H1 (cell line): ENCODE results near the gene PLEKHH2. TPM values are rescaled to one million over a fixed set of nuclear protein-coding genes. Genes with fewer than 3 reads are reported as not detected.

ENCODE experiments used
- CTCF ChIA-PET: fragments of 300-600 bp; sonication (Branson Sonifier 250); formaldehyde crosslinking; loops from one replicate; lab custom pipeline; 2021; ENCODE audit not compliant: partially characterized antibody; lab: Charles Lee
- POLR2A ChIA-PET: fragments of 300-600 bp; sonication (Branson Sonifier 250); formaldehyde crosslinking; loops from one replicate; lab custom pipeline; 2021; ENCODE audit warnings: inconsistent platforms; ENCODE audit not compliant: partially characterized antibody; lab: Charles Lee
- DNase-seq, 2 experiments: peaks; one replicate each; pipeline versions ENCODE4 v3.0.0 to v3.0.0-alpha.2; 2010 to 2022; ENCODE audit warnings: low spot score in 2 of 2, low read depth in 1 of 2, mixed read lengths in 1 of 2
- FAIRE-seq: peaks from 2 replicates; lab custom pipeline; 2011; peaks lifted over from hg19 to GRCh38; lab: Jason Lieb, UNC
- H2AFZ ChIP-seq: 2 replicates; pipeline ENCODE4 v1.8.1; 2012; ENCODE audit warnings: low read length, inconsistent platforms
- H2AK5ac ChIP-seq: 2 replicates; pipeline ENCODE4 v1.6.1; 2013; ENCODE audit warnings: low read depth, low read length
- H2BK120ac ChIP-seq: replicated peaks from 2 replicates; pipeline ENCODE3; 2013; ENCODE audit warnings: low read depth, low read length, inconsistent platforms
- H2BK12ac ChIP-seq: 2 replicates; pipeline ENCODE4 v1.6.1; 2013; ENCODE audit warnings: low read depth, low read length
- H2BK15ac ChIP-seq: 2 replicates; pipeline ENCODE4 v1.6.1; 2013; ENCODE audit warnings: low read length
- H2BK20ac ChIP-seq: 2 replicates; pipeline ENCODE4 v1.6.1; 2013; ENCODE audit warnings: low read length
- H2BK5ac ChIP-seq: 2 replicates; pipeline ENCODE4 v1.6.1; 2013; ENCODE audit warnings: low read depth, low read length
- H3K14ac ChIP-seq: 2 replicates; pipeline ENCODE4 v1.6.1; 2013; ENCODE audit warnings: inconsistent platforms; ENCODE audit not compliant: insufficient read length
- H3K18ac ChIP-seq: 2 replicates; pipeline ENCODE4 v1.6.1; 2013; ENCODE audit warnings: low read length; ENCODE audit errors: extremely low read depth
- H3K23ac ChIP-seq: 2 replicates; pipeline ENCODE4 v1.6.1; 2013; ENCODE audit warnings: inconsistent platforms; ENCODE audit not compliant: insufficient read length
- H3K23me2 ChIP-seq: 2 replicates; pipeline ENCODE4 v1.6.1; 2013; ENCODE audit warnings: low read depth, low read length
- H3K27ac ChIP-seq: 2 replicates; pipeline ENCODE4 v1.6.1; 2011; ENCODE audit warnings: low read depth, low read length, inconsistent platforms
- H3K27me3 ChIP-seq, 4 experiments: replicated peaks in 1 of 4; 1 replicate in 1 of 4; 2 replicates in 3 of 4; pipeline versions ENCODE4 v1.6.1 to v1.8.1; 2011 to 2013; ENCODE audit warnings: low read length in 3 of 4, mild to moderate bottlenecking in 3 of 4, inconsistent platforms in 2 of 4, mixed read lengths in 2 of 4, moderate library complexity in 1 of 4; ENCODE audit not compliant: control insufficient read depth in 3 of 4, insufficient read depth in 3 of 4; ENCODE audit errors: extremely low read depth in 1 of 4
- H3K36me3 ChIP-seq, 4 experiments: 2 replicates each; pipeline versions ENCODE4 v1.6.1 to v1.8.1; 2011 to 2013; ENCODE audit warnings: mild to moderate bottlenecking in 4 of 4, low read length in 3 of 4, moderate library complexity in 2 of 4, control low read depth in 1 of 4, inconsistent platforms in 1 of 4; ENCODE audit not compliant: insufficient read depth in 4 of 4, control insufficient read depth in 2 of 4
- H3K4ac ChIP-seq: replicated peaks from 2 replicates; pipeline ENCODE3; 2013; ENCODE audit warnings: low read length, low read depth, mixed read lengths, inconsistent platforms; ENCODE audit not compliant: insufficient read length
- H3K4me1 ChIP-seq, 4 experiments: replicated peaks in 1 of 4; 1 replicate in 1 of 4; 2 replicates in 3 of 4; pipeline versions ENCODE4 v1.6.1 to v1.8.1; 2011 to 2013; ENCODE audit warnings: low read length in 3 of 4, inconsistent platforms in 2 of 4, mixed read lengths in 1 of 4; ENCODE audit not compliant: insufficient read depth in 4 of 4, control insufficient read depth in 3 of 4
- H3K4me2 ChIP-seq, 2 experiments: 2 replicates each; pipeline versions ENCODE4 v1.6.1 to v1.8.1; 2011 to 2013; ENCODE audit warnings: low read depth in 2 of 2, low read length in 2 of 2, control low read depth in 1 of 2, inconsistent platforms in 1 of 2, mild to moderate bottlenecking in 1 of 2; ENCODE audit not compliant: insufficient read depth in 1 of 2
- H3K4me3 ChIP-seq, 4 experiments: fragments of 200-600, 300-600 bp in 1 of 4; sonication (generic), shearing (Covaris generic), sonication (Bioruptor Twin) in 1 of 4; 2 replicates each; pipeline versions ENCODE4 v1.5.1 to v1.8.1; 2011 to 2016; ENCODE audit warnings: low read length in 4 of 4, low read depth in 3 of 4, control low read depth in 2 of 4, inconsistent platforms in 2 of 4, mild to moderate bottlenecking in 2 of 4, mixed read lengths in 1 of 4, moderate library complexity in 1 of 4; ENCODE audit not compliant: insufficient read depth in 2 of 4; ENCODE audit errors: extremely low read depth in 1 of 4
- H3K56ac ChIP-seq: replicated peaks from 2 replicates; pipeline ENCODE3; 2013; ENCODE audit warnings: low read depth, mild to moderate bottlenecking, mixed read lengths, low read length, inconsistent platforms; ENCODE audit not compliant: insufficient read length
- H3K79me1 ChIP-seq: 2 replicates; pipeline ENCODE4 v1.6.1; 2013; ENCODE audit warnings: low read depth, low read length, control low read depth
- H3K79me2 ChIP-seq, 2 experiments: 2 replicates each; pipeline versions ENCODE4 v1.6.1 to v1.8.1; 2012 to 2013; ENCODE audit warnings: low read length in 2 of 2, mild to moderate bottlenecking in 2 of 2, inconsistent platforms in 1 of 2; ENCODE audit not compliant: insufficient read depth in 2 of 2, control insufficient read depth in 1 of 2
- H3K9ac ChIP-seq, 4 experiments: replicated peaks in 1 of 4; 1 replicate in 1 of 4; 2 replicates in 3 of 4; pipeline versions ENCODE4 v1.6.1 to v1.8.1; 2011 to 2013; ENCODE audit warnings: low read depth in 3 of 4, low read length in 3 of 4, control low read depth in 2 of 4, mild to moderate bottlenecking in 2 of 4, moderate library complexity in 2 of 4, inconsistent platforms in 1 of 4; ENCODE audit errors: extremely low read depth in 1 of 4
- H3K9me3 ChIP-seq, 2 experiments: 2 replicates each; pipeline versions ENCODE4 v1.6.1 to v1.8.1; 2012 to 2013; ENCODE audit warnings: mild to moderate bottlenecking in 2 of 2, moderate library complexity in 2 of 2, control low read depth in 1 of 2, inconsistent platforms in 1 of 2, low read depth in 1 of 2, low read length in 1 of 2, mixed read lengths in 1 of 2; ENCODE audit not compliant: insufficient read depth in 2 of 2
- H4K20me1 ChIP-seq, 2 experiments: replicated peaks in 1 of 2; 2 replicates each; pipeline versions ENCODE3 to v1.8.1; 2011 to 2013; ENCODE audit warnings: inconsistent platforms in 2 of 2, low read length in 2 of 2, mild to moderate bottlenecking in 1 of 2; ENCODE audit not compliant: insufficient read depth in 2 of 2, control insufficient read depth in 1 of 2
- H4K5ac ChIP-seq: 2 replicates; pipeline ENCODE4 v1.6.1; 2013; ENCODE audit warnings: low read length, low read depth, mixed read lengths, inconsistent platforms; ENCODE audit not compliant: insufficient read length
- H4K8ac ChIP-seq: 2 replicates; pipeline ENCODE4 v1.8.0; 2013; ENCODE audit warnings: mild to moderate bottlenecking, moderate library complexity, low read length, inconsistent platforms; ENCODE audit not compliant: insufficient read depth; ENCODE audit errors: extremely low read depth
- H4K91ac ChIP-seq: replicated peaks from 2 replicates; pipeline ENCODE3; 2013; ENCODE audit warnings: low read length, mixed read lengths, inconsistent platforms; ENCODE audit not compliant: insufficient read length
- CBX5 ChIP-seq: fragments of 300-800, 300-1000 bp; sonication (generic); IDR thresholded peaks from 2 replicates; pipeline ENCODE4 v1.7.1; 2016; ENCODE audit warnings: antibody characterized with exemption, low read length, low read depth
- GABPA ChIP-seq: IDR thresholded peaks from 2 replicates; pipeline ENCODE4 v1.6.1; 2011; ENCODE audit warnings: mild to moderate bottlenecking, low read length, moderate library complexity, borderline replicate concordance; ENCODE audit not compliant: insufficient read depth
- JUND ChIP-seq: IDR thresholded peaks from 2 replicates; pipeline ENCODE4 v1.6.1; 2011; ENCODE audit warnings: mild to moderate bottlenecking, improper control_type of control experiment, low read length
- POLR2AphosphoS5 ChIP-seq: IDR thresholded peaks from 2 replicates; pipeline ENCODE4 v1.6.1; 2011; ENCODE audit warnings: low read depth, low read length
- RFX5 ChIP-seq: IDR thresholded peaks from 2 replicates; pipeline ENCODE4 v1.6.1; 2011; ENCODE audit warnings: low read depth, low read length, improper control_type of control experiment, borderline replicate concordance
- RNF2 ChIP-seq: fragments of 200-900, 300-1000 bp; sonication (generic); IDR thresholded peaks from 2 replicates; pipeline ENCODE4 v1.7.1; 2016; ENCODE audit warnings: borderline replicate concordance, low read depth, mild to moderate bottlenecking, antibody characterized with exemption, low read length; ENCODE audit not compliant: poor library complexity, severe bottlenecking; ENCODE audit errors: missing control alignments
- SIX5 ChIP-seq: IDR thresholded peaks from 2 replicates; pipeline ENCODE4 v1.6.1; 2011; ENCODE audit warnings: mild to moderate bottlenecking, low read depth, low read length
- SRF ChIP-seq: IDR thresholded peaks from 2 replicates; pipeline ENCODE4 v1.6.1; 2011; ENCODE audit warnings: mild to moderate bottlenecking, low read depth, low read length, moderate library complexity
- YY1 ChIP-seq: IDR thresholded peaks from 2 replicates; pipeline ENCODE4 v1.6.1; 2011; ENCODE audit warnings: low read depth, mild to moderate bottlenecking, low read length
- WGBS, 2 experiments: shearing (Covaris generic) in 1 of 2; methylation state at CpG; one replicate each; pipeline versions ENCODE4 v1.1.6 to v1.1.7; 2013 to 2015; ENCODE audit warnings: low lambda C conversion rate in 2 of 2, mixed read lengths in 2 of 2, inconsistent platforms in 1 of 2, low coverage in 1 of 2, missing lambda C conversion rate in 1 of 2; ENCODE audit not compliant: insufficient replicate concordance in 2 of 2, insufficient coverage in 1 of 2, insufficient read length in 1 of 2; ENCODE audit errors: extremely low coverage in 1 of 2, missing lambda C conversion rate in 1 of 2; 5-methylcytosine and 5-hydroxymethylcytosine counted together
- polyA plus RNA-seq, 7 experiments: library from polyadenylated mRNA; depleted of rRNA in 3 of 7; stranded (reverse) in 5 of 7; unstranded in 2 of 7; fragments of >200 nt in 5 of 7; fragments of 200-250 nt in 2 of 7; gene quantifications; 1 replicate in 5 of 7; 2 replicates in 1 of 7; 4 replicates in 1 of 7; pipeline versions ENCODE4 v1.2.1 to v1.2.3, GENCODE V29; 2011 to 2013; ENCODE audit warnings: missing spikeins in 2 of 7, mixed read lengths in 2 of 7
- total RNA-seq: library from RNA; stranded (reverse); fragmentation: NEBNext Ultra II Directional; extraction: Animal tissue kit (Norgen Biotek cat#: 25700); gene quantifications from 2 replicates; pipeline ENCODE4 v1.2.1, GENCODE V29; 2021
- TF ChIP-seq, protein P1 (sequence below): IDR thresholded peaks from 2 replicates; pipeline ENCODE4 v1.6.1; 2012; ENCODE audit warnings: low read length, inconsistent platforms
- TF ChIP-seq, protein P2 (sequence below): IDR thresholded peaks from 2 replicates; pipeline ENCODE4 v1.6.1; 2012; ENCODE audit warnings: inconsistent platforms

The PLEKHH2 gene
- total and polyA plus RNA-seq, 2 of the 8 experiments (the other 6 are each of a cell fraction or from before 2014, with no cell fraction given), result 2.2 to 5.0 TPM

DNA sequence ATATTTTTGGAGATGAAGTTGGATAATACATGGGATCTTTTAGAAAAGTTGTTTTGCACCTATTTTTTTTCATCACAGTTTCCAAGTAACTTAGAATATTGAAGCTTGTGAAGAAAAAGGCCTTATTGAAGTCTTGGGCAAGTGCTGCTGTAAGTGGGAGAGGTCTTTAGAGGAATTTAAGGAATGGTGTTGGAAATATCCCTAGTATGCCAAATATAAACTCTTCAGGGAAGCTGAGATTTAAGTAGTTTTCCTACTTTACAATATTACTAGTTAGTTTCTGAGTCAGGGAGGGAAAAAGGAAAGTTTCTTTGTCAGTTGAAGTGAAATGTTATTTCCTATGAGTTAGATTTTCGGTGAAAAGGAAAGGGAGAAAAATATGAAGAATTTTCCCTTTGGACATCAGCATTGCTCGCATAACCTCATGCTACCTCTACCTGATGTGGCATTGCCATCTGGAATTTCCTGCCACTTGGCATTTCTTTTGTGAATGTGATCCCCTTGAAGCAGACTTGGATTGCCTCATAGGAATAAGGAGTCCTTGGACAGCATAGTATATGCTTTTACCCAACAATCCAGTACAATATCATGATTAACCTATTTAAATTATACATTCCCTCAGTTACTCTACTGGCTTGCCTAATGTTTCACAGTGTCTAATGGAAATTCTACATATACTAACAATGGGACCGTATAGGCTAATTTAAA lies 12.1 kb downstream of the PLEKHH2 start:
- H2BK20ac ChIP-seq, result no peak overlapping the region
- H3K4me3 ChIP-seq, result no peak overlapping the region
- H2BK5ac ChIP-seq, result no peak overlapping the region
- no peak overlapping the region for H3K9ac ChIP-seq
- no peaks in the 10 kb centered on the region for H4K20me1 ChIP-seq
- H2AFZ ChIP-seq, result no peak overlapping the region
- no peak overlapping the region for H4K8ac ChIP-seq
- no peak overlapping the region for H2BK120ac ChIP-seq
- H3K79me2 ChIP-seq, result no peaks in the 10 kb centered on the region
- no peak overlapping the region for H3K4me2 ChIP-seq
- H3K56ac ChIP-seq, result no peak overlapping the region
- no peaks in the 10 kb centered on the region for H3K4me1 ChIP-seq
- no peak overlapping the region for H2AK5ac ChIP-seq
- H3K18ac ChIP-seq, result no peak overlapping the region
- ChIA-PET POLR2A (no interaction called here), CTCF (no interaction called here)
- 83 to 100% methylated on average over 1 to 3 of the region's 3 CpGs for WGBS, 2 experiments
- H3K27me3 ChIP-seq, result no peaks in the 10 kb centered on the region
- no peak overlapping the region for H3K27ac ChIP-seq
- H3K79me1 ChIP-seq, result no peaks in the 10 kb centered on the region
- no peak overlapping the region for H4K91ac ChIP-seq
- H3K9me3 ChIP-seq, result no peaks in the 10 kb centered on the region
- H2BK15ac ChIP-seq, result no peak overlapping the region
- H3K23ac ChIP-seq, result no peak overlapping the region
- no peak overlapping the region for H2BK12ac ChIP-seq
- no peak for DNase-seq
- H3K4ac ChIP-seq, result no peak overlapping the region
- H4K5ac ChIP-seq, result no peak overlapping the region
- H3K23me2 ChIP-seq, result no peaks in the 10 kb centered on the region
- no peak for FAIRE-seq
- no peaks in the 10 kb centered on the region for H3K36me3 ChIP-seq
- H3K14ac ChIP-seq, result no peak overlapping the region
- TF ChIP-seq JUND, result no peak
- TF ChIP-seq RFX5, result no peak
- TF ChIP-seq, protein P1, sequence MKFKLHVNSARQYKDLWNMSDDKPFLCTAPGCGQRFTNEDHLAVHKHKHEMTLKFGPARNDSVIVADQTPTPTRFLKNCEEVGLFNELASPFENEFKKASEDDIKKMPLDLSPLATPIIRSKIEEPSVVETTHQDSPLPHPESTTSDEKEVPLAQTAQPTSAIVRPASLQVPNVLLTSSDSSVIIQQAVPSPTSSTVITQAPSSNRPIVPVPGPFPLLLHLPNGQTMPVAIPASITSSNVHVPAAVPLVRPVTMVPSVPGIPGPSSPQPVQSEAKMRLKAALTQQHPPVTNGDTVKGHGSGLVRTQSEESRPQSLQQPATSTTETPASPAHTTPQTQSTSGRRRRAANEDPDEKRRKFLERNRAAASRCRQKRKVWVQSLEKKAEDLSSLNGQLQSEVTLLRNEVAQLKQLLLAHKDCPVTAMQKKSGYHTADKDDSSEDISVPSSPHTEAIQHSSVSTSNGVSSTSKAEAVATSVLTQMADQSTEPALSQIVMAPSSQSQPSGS, result no peak
- no peak for TF ChIP-seq CBX5
- TF ChIP-seq, protein P2, sequence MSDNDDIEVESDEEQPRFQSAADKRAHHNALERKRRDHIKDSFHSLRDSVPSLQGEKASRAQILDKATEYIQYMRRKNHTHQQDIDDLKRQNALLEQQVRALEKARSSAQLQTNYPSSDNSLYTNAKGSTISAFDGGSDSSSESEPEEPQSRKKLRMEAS, result no peak
- no peak for TF ChIP-seq RNF2
- TF ChIP-seq POLR2AphosphoS5, result no peak
- TF ChIP-seq GABPA, result no peak
- no peak for TF ChIP-seq SRF
- no peak for TF ChIP-seq SIX5
- no peak for TF ChIP-seq YY1
